Neural cell (in vitro differentiated cells): ENCODE data around the gene SEC16A. TPM values are rescaled to one million over a fixed set of nuclear protein-coding genes. Genes with fewer than 3 reads are reported as not detected.

Experiments used
- H2AFZ ChIP-seq: fragments of 200-600, 300-800 bp; sonication (generic), shearing (Covaris generic); 2 replicates; pipeline ENCODE4 v1.6.0; 2014; ENCODE audit warnings: low read depth, mild to moderate bottlenecking, antibody characterized with exemption, low read length, moderate library complexity
- H3F3A ChIP-seq: fragments of 200-600 bp; shearing (Covaris generic); 2 replicates; pipeline ENCODE4 v1.6.1; 2016; ENCODE audit warnings: mild to moderate bottlenecking, moderate library complexity, mixed read lengths, antibody characterized with exemption, low read length; ENCODE audit not compliant: insufficient read depth, poor library complexity, severe bottlenecking
- H3K27ac ChIP-seq: fragments of 200-600, 300-800 bp; sonication (generic), shearing (Covaris generic); 2 replicates; pipeline ENCODE4 v1.5.1; 2014; ENCODE audit warnings: mild to moderate bottlenecking, low read length, moderate library complexity
- H3K27me3 ChIP-seq: fragments of 300-800, 200-600 bp; sonication (generic), shearing (Covaris generic); 2 replicates; pipeline ENCODE4 v1.6.0; 2014; ENCODE audit warnings: mild to moderate bottlenecking, low read depth, low read length, moderate library complexity; ENCODE audit not compliant: insufficient read depth
- H3K36me3 ChIP-seq: fragments of 300-800, 200-600 bp; sonication (generic), shearing (Covaris generic); 2 replicates; pipeline ENCODE4 v1.5.1; 2014; ENCODE audit warnings: mild to moderate bottlenecking, antibody characterized with exemption, low read length, moderate library complexity; ENCODE audit not compliant: insufficient read depth
- H3K4me2 ChIP-seq: fragments of 300-800, 200-600 bp; sonication (generic), shearing (Covaris generic); 2 replicates; pipeline ENCODE4 v1.6.0; 2014; ENCODE audit warnings: mild to moderate bottlenecking, low read length
- H3K4me3 ChIP-seq: fragments of 300-800, 200-600 bp; sonication (generic), shearing (Covaris generic); 2 replicates; pipeline ENCODE4 v1.5.1; 2014; ENCODE audit warnings: mild to moderate bottlenecking, low read length, moderate library complexity
- H3K79me2 ChIP-seq: fragments of 200-600 bp; shearing (Covaris generic); replicated peaks from 2 replicates; pipeline ENCODE4 v1.6.0; 2014; ENCODE audit warnings: mild to moderate bottlenecking, low read length, moderate library complexity; ENCODE audit not compliant: insufficient read depth
- H3K9ac ChIP-seq: fragments of 300-800, 200-600 bp; sonication (generic), shearing (Covaris generic); 2 replicates; pipeline ENCODE4 v1.6.1; 2016; ENCODE audit warnings: mild to moderate bottlenecking, low read length, mixed read lengths
- H3K9me2 ChIP-seq: fragments of 200-600 bp; shearing (Covaris generic); 2 replicates; pipeline ENCODE4 v1.6.1; 2016; ENCODE audit warnings: mild to moderate bottlenecking, low read length, mixed read lengths; ENCODE audit not compliant: insufficient read depth
- H3K9me3 ChIP-seq: fragments of 200-600, 300-800 bp; sonication (generic), shearing (Covaris generic); 2 replicates; pipeline ENCODE4 v1.6.1; 2016; ENCODE audit warnings: mild to moderate bottlenecking, mixed run types, low read length, moderate library complexity, mixed read lengths
- H4K20me1 ChIP-seq: fragments of 200-600 bp; shearing (Covaris generic); 2 replicates; pipeline ENCODE4 v1.6.1; 2016; ENCODE audit warnings: mild to moderate bottlenecking, mixed run types; ENCODE audit not compliant: insufficient read depth
- EP300 ChIP-seq: fragments of 450-650 bp; conservative IDR thresholded peaks from 2 replicates; pipeline ENCODE4 v1.6.1; 2014; ENCODE audit warnings: antibody characterized with exemption, mild to moderate bottlenecking, moderate library complexity; ENCODE audit not compliant: poor library complexity, severe bottlenecking
- EZH2 ChIP-seq: fragments of 200-600, 300-800 bp; shearing (Covaris generic), sonication (generic); IDR thresholded peaks from 2 replicates; pipeline ENCODE4 v1.6.1; 2014; ENCODE audit warnings: antibody characterized with exemption, low read length, borderline replicate concordance, mild to moderate bottlenecking; ENCODE audit not compliant: insufficient read depth, poor library complexity, severe bottlenecking
- MXI1 ChIP-seq: fragments of 450-650 bp; conservative IDR thresholded peaks from 2 replicates; pipeline ENCODE4 v1.6.1; 2014; ENCODE audit warnings: antibody characterized with exemption, mild to moderate bottlenecking; ENCODE audit not compliant: poor library complexity, severe bottlenecking
- POLR2AphosphoS5 ChIP-seq: IDR thresholded peaks from 2 replicates; pipeline ENCODE4 v1.6.1; 2012
- RAD21 ChIP-seq: fragments of 450-650 bp; conservative IDR thresholded peaks from 2 replicates; pipeline ENCODE4 v1.6.1; 2014; ENCODE audit warnings: antibody characterized with exemption, mild to moderate bottlenecking, moderate library complexity
- SMC3 ChIP-seq: fragments of 450-650 bp; conservative IDR thresholded peaks from 2 replicates; pipeline ENCODE4 v1.6.1; 2014; ENCODE audit warnings: antibody characterized with exemption, mild to moderate bottlenecking, moderate library complexity; ENCODE audit not compliant: poor library complexity
- TAF1 ChIP-seq: IDR thresholded peaks from 2 replicates; pipeline ENCODE4 v1.6.1; 2012; ENCODE audit warnings: low read depth
- polyA plus RNA-seq: library from polyadenylated mRNA; depleted of rRNA; stranded (reverse); fragments of >200 nt; gene quantifications from 2 replicates; pipeline ENCODE4 v1.2.3, GENCODE V29; 2014
- TF ChIP-seq, protein P1 (sequence below): IDR thresholded peaks from 2 replicates; pipeline ENCODE4 v1.6.1; 2012; ENCODE audit warnings: borderline replicate concordance
- TF ChIP-seq, protein P2 (sequence below): fragments of 450-650 bp; IDR thresholded peaks from 2 replicates; pipeline ENCODE4 v1.5.1; 2014; ENCODE audit warnings: antibody characterized with exemption, mild to moderate bottlenecking, moderate library complexity; ENCODE audit not compliant: poor library complexity, severe bottlenecking

Gene SEC16A
- polyA plus RNA-seq, 1 donor from 2014 or later: 15.4 TPM

DNA sequence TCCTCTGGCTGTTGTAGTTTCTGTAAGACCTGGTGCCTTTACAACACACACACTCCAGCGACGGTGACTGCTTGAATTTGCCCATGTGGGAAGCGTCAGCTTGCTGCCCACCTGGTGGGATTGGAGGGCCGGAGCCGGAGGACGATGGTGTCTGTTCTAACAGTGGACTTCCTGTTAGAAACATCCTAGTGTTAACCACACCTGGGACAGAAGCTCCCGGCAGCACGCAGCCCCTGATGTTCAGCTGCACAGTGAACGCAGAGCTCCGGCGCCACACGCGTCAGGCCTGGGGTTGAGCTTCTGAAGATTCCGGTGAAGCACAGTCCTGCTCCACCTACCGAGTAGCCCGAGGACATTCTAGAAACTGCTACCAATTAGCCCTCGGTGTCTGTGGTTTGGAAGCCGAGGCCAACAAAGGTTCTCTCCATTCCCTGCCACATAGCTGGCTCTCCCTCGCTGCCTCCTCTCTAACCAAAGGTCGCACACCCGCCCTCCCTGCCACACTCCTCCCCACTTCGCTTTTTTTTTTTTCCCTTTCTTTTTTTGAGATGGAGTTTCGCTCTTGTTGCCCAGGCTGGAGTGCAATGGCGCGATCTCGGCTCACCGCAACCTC, 58.0 kb downstream of the SEC16A start:
- H3K36me3 ChIP-seq: no peaks in the 10 kb centered on the region
- no peak overlapping the region for H3K4me2 ChIP-seq
- H3K4me3 ChIP-seq: no peak overlapping the region
- H3K9me2 ChIP-seq: no peaks in the 10 kb centered on the region
- no peaks in the 10 kb centered on the region for H4K20me1 ChIP-seq
- H3K9ac ChIP-seq: no peak overlapping the region
- no peaks in the 10 kb centered on the region for H3K79me2 ChIP-seq
- no peak overlapping the region for H2AFZ ChIP-seq
- no peaks in the 10 kb centered on the region for H3F3A ChIP-seq
- no peaks in the 10 kb centered on the region for H3K27me3 ChIP-seq
- no peak overlapping the region for H3K27ac ChIP-seq
- H3K9me3 ChIP-seq: no peaks in the 10 kb centered on the region
- TF ChIP-seq TAF1: no peak
- TF ChIP-seq, protein P1, sequence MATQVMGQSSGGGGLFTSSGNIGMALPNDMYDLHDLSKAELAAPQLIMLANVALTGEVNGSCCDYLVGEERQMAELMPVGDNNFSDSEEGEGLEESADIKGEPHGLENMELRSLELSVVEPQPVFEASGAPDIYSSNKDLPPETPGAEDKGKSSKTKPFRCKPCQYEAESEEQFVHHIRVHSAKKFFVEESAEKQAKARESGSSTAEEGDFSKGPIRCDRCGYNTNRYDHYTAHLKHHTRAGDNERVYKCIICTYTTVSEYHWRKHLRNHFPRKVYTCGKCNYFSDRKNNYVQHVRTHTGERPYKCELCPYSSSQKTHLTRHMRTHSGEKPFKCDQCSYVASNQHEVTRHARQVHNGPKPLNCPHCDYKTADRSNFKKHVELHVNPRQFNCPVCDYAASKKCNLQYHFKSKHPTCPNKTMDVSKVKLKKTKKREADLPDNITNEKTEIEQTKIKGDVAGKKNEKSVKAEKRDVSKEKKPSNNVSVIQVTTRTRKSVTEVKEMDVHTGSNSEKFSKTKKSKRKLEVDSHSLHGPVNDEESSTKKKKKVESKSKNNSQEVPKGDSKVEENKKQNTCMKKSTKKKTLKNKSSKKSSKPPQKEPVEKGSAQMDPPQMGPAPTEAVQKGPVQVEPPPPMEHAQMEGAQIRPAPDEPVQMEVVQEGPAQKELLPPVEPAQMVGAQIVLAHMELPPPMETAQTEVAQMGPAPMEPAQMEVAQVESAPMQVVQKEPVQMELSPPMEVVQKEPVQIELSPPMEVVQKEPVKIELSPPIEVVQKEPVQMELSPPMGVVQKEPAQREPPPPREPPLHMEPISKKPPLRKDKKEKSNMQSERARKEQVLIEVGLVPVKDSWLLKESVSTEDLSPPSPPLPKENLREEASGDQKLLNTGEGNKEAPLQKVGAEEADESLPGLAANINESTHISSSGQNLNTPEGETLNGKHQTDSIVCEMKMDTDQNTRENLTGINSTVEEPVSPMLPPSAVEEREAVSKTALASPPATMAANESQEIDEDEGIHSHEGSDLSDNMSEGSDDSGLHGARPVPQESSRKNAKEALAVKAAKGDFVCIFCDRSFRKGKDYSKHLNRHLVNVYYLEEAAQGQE: no peak
- no peak for TF ChIP-seq MXI1
- no peak for TF ChIP-seq SMC3
- no peak for TF ChIP-seq RAD21
- no peak for TF ChIP-seq EP300
- TF ChIP-seq, protein P2, sequence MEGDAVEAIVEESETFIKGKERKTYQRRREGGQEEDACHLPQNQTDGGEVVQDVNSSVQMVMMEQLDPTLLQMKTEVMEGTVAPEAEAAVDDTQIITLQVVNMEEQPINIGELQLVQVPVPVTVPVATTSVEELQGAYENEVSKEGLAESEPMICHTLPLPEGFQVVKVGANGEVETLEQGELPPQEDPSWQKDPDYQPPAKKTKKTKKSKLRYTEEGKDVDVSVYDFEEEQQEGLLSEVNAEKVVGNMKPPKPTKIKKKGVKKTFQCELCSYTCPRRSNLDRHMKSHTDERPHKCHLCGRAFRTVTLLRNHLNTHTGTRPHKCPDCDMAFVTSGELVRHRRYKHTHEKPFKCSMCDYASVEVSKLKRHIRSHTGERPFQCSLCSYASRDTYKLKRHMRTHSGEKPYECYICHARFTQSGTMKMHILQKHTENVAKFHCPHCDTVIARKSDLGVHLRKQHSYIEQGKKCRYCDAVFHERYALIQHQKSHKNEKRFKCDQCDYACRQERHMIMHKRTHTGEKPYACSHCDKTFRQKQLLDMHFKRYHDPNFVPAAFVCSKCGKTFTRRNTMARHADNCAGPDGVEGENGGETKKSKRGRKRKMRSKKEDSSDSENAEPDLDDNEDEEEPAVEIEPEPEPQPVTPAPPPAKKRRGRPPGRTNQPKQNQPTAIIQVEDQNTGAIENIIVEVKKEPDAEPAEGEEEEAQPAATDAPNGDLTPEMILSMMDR: no peak
- TF ChIP-seq EZH2: no peak
- no peak for TF ChIP-seq POLR2AphosphoS5

DNA sequence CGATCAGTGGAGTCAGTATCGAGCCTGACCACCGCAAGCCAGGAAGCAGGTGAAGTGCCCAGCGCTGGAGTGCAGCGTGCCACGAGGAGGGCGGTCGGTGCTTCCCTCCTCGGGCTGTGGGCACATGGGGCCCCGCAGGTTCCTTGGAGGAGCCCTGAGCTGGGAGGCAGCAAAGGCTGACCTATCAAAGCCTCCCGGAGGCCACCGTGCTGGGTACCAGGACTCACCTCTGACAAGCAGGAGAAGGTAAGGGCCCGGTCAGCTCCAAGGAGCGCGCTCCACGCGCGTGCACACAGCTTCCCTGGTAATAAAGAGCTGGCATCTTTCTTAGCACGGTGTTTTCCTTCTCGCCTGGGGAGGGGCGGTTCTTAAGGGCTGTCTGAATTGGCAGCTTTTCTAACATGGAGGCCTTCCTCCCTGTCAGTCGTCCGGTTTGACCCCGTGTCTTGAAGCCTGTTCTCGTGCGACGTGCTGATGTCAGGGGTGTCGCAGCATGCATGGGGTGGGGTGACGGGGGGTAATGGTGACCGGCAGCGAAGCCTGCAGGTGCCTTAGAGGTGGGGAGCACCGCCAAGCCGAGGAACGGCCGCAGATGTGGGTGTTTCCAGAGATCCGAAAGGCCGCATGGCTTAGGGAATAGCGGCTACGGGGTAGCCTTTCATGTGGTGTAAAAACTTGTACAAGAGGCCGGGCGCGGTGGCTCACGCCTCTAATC, 59.3 kb downstream of the SEC16A start:
- Histone ChIP-seq H3K36me3 (no peaks in the 10 kb centered on the region), H3K27ac (no peak overlapping the region)

More for the DNA sequence above, 59.3 kb downstream of the SEC16A start:
- Histone ChIP-seq H4K20me1 (no peaks in the 10 kb centered on the region), H3K27me3 (no peaks in the 10 kb centered on the region), H3K9me2 (no peaks in the 10 kb centered on the region), H3K9ac (no peak overlapping the region), H3K4me3 (no peak overlapping the region), H3K79me2 (no peaks in the 10 kb centered on the region), H2AFZ (no peak overlapping the region), H3K4me2 (no peak overlapping the region), H3F3A (no peaks in the 10 kb centered on the region), H3K9me3 (no peaks in the 10 kb centered on the region)
- TF ChIP-seq RAD21: no peak
- TF ChIP-seq EP300: no peak
- no peak for TF ChIP-seq SMC3
- no peak for TF ChIP-seq EZH2
- TF ChIP-seq MXI1: no peak
- TF ChIP-seq POLR2AphosphoS5: no peak
- TF ChIP-seq, protein P2: no peak
- TF ChIP-seq, protein P1: no peak
- TF ChIP-seq TAF1: no peak
